Measurements from ENCODE around the gene CACNA2D1.

GRCh38 chr7:82397879-82398524 lies 45.6 kb downstream of the CACNA2D1 start:
- no peak for TF ChIP-seq CTCF (IDR thresholded peaks at IDR 0.05)
- no peak for TF ChIP-seq EP300 (IDR thresholded peaks at IDR 0.05)
